ENCODE measurements around the gene PRSS22. TPM values are rescaled to one million over a fixed set of nuclear protein-coding genes. Genes with fewer than 3 reads are reported as not detected.

The PRSS22 gene
- polyA plus RNA-seq, 1 donor (not counting 4 experiments of a cell fraction or from before 2014, with no cell fraction given), result 2.2 TPM

DNA sequence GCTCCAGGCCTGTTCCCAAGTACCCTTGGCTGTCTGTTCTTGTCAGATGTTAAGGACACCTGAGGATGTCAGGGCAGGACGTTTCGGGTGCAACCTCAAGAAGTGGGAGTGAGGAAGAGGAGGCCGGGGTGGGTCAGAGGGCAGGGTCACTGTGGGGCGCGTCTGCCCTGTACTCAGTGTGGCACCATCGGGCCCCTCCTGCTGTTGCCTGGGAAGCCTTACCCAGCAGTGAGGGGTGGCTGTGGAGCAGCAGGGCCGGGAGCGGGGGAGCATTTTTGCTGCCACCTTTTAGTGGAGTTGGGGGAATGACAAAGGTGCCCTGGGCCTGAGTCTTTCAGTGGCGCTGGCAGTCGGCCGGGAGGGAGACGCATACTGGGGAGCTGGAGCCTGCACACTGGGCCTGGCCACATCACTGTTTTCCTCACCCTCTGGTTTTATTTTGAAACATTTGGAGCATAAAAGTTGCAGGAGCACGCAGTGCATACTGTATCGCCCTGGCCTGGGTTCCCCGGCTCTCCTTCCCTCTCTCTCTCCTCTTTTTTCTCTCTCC lies 42.6 kb upstream of the PRSS22 start:
- Histone ChIP-seq H3K4me3 (ENCODE audit: control insufficient read depth in 2 of 3, extremely low read depth in 1 of 3, insufficient read depth in 2 of 3, low read depth in 1 of 3, low read length in 3 of 3) (no peak overlapping the region), H3K27me3 (ENCODE audit: control insufficient read depth, extremely low read depth, insufficient read depth, low read length) (no peaks in the 10 kb centered on the region), H3K27ac (ENCODE audit: control insufficient read depth, insufficient read depth, low read length) (no peak overlapping the region), H4K20me1 (ENCODE audit: control insufficient read depth, extremely low read depth, insufficient read depth, low read length) (no peaks in the 10 kb centered on the region), H3K36me3 (ENCODE audit: control insufficient read depth in 2 of 2, extremely low read depth in 1 of 2, insufficient read depth in 2 of 2, low read length in 2 of 2) (peaks cover 7% of the 10 kb centered on the region in 2 experiments), H3K4me1 (ENCODE audit: control insufficient read depth, extremely low read depth, insufficient read depth, low read length) (peaks cover 4% of the 10 kb centered on the region), H3K4me2 (ENCODE audit: control insufficient read depth, extremely low read depth, insufficient read depth, low read depth, low read length) (no peak overlapping the region), H3K79me2 (ENCODE audit: control insufficient read depth, insufficient read depth, low read length) (no peaks in the 10 kb centered on the region), H3K9me1 (ENCODE audit: control insufficient read depth, extremely low read depth, insufficient read depth, low read length) (no peaks in the 10 kb centered on the region), H2AFZ (ENCODE audit: control insufficient read depth, low read length) (no peak overlapping the region), H3K9ac (ENCODE audit: control insufficient read depth, extremely low read depth, insufficient read depth, low read length) (no peak overlapping the region), H3K9me3 (ENCODE audit: control insufficient read depth, low read depth, low read length) (no peaks in the 10 kb centered on the region)
- FAIRE-seq, result no peak
- dilution Hi-C loops (cut with MboI; ENCODE audit: extremely low pct_ligation_motif_present, low sequenced_read_pairs), result no loop called here
- DNase-seq (ENCODE audit: low read depth, low spot score), result no peak
- TF ChIP-seq, protein P1, sequence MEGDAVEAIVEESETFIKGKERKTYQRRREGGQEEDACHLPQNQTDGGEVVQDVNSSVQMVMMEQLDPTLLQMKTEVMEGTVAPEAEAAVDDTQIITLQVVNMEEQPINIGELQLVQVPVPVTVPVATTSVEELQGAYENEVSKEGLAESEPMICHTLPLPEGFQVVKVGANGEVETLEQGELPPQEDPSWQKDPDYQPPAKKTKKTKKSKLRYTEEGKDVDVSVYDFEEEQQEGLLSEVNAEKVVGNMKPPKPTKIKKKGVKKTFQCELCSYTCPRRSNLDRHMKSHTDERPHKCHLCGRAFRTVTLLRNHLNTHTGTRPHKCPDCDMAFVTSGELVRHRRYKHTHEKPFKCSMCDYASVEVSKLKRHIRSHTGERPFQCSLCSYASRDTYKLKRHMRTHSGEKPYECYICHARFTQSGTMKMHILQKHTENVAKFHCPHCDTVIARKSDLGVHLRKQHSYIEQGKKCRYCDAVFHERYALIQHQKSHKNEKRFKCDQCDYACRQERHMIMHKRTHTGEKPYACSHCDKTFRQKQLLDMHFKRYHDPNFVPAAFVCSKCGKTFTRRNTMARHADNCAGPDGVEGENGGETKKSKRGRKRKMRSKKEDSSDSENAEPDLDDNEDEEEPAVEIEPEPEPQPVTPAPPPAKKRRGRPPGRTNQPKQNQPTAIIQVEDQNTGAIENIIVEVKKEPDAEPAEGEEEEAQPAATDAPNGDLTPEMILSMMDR (optimal IDR thresholded peaks at IDR 0.05 in 1 of 3, IDR thresholded peaks at IDR 0.05 in 1 of 3, conservative IDR thresholded peaks at IDR 0.05 in 1 of 3; ENCODE audit: extremely low read depth in 1 of 3, insufficient read depth in 2 of 3, low read length in 3 of 3), result no peak
- no peak for TF ChIP-seq EZH2 (IDR thresholded peaks at IDR 0.05; ENCODE audit: low read length)

DNA sequence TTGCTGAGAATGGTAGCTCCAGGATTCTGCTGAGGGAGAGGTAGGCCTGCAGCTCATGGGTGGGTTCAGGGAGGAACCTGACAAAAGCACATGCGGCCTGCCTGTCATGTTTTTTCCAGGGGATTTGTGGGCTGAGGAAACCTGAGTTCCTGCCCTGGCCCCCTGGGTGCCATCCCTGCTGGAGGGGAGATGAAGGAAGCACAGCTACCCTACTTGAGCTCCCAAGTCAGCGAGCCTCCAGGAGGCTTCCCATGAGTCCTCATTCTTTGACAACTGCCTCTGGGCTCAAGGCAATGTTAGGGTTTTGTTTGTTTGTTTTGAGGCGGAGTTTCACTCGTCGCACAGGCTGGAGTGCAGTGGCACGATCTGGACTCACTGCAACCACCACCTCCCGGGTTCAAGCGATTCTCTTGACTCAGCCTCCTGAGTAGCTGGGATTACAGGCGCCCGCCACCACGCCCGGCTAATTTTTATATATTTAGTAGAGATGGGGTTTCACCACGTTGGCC lies 41.6 kb upstream of the PRSS22 start:
- DNase-seq (ENCODE audit: low read depth, low spot score), result no peak
- no peaks in the 10 kb centered on the region for H3K9me3 ChIP-seq (ENCODE audit: control insufficient read depth, low read depth, low read length)
- no peak overlapping the region for H3K4me2 ChIP-seq (ENCODE audit: control insufficient read depth, extremely low read depth, insufficient read depth, low read depth, low read length)
- no peak overlapping the region for H3K9ac ChIP-seq (ENCODE audit: control insufficient read depth, extremely low read depth, insufficient read depth, low read length)
- H4K20me1 ChIP-seq (ENCODE audit: control insufficient read depth, extremely low read depth, insufficient read depth, low read length), result no peaks in the 10 kb centered on the region
- H3K9me1 ChIP-seq (ENCODE audit: control insufficient read depth, extremely low read depth, insufficient read depth, low read length), result no peaks in the 10 kb centered on the region
- no peak overlapping the region for H3K4me3 ChIP-seq (ENCODE audit: control insufficient read depth in 2 of 3, extremely low read depth in 1 of 3, insufficient read depth in 2 of 3, low read depth in 1 of 3, low read length in 3 of 3)
- dilution Hi-C loops (cut with MboI; ENCODE audit: extremely low pct_ligation_motif_present, low sequenced_read_pairs), result no loop called here
- no peaks in the 10 kb centered on the region for H3K79me2 ChIP-seq (ENCODE audit: control insufficient read depth, insufficient read depth, low read length)
- H3K36me3 ChIP-seq (ENCODE audit: control insufficient read depth in 2 of 2, extremely low read depth in 1 of 2, insufficient read depth in 2 of 2, low read length in 2 of 2), result peaks cover 7 to 8% of the 10 kb centered on the region in 2 experiments
- no peak for TF ChIP-seq EZH2 (IDR thresholded peaks at IDR 0.05; ENCODE audit: low read length)
- TF ChIP-seq, protein P1 (optimal IDR thresholded peaks at IDR 0.05 in 1 of 3, IDR thresholded peaks at IDR 0.05 in 1 of 3, conservative IDR thresholded peaks at IDR 0.05 in 1 of 3; ENCODE audit: extremely low read depth in 1 of 3, insufficient read depth in 2 of 3, low read length in 3 of 3), result no peak
- H3K27ac ChIP-seq (ENCODE audit: control insufficient read depth, insufficient read depth, low read length), result no peak overlapping the region
- H2AFZ ChIP-seq (ENCODE audit: control insufficient read depth, low read length), result no peak overlapping the region
- FAIRE-seq, result no peak
- H3K4me1 ChIP-seq (ENCODE audit: control insufficient read depth, extremely low read depth, insufficient read depth, low read length), result peaks cover 4% of the 10 kb centered on the region
- H3K27me3 ChIP-seq (ENCODE audit: control insufficient read depth, extremely low read depth, insufficient read depth, low read length), result no peaks in the 10 kb centered on the region
